Measurements from ENCODE around the gene CES2. TPM values are rescaled to one million over a fixed set of nuclear protein-coding genes. Genes with fewer than 3 reads are reported as not detected.
A peak's percentile ranks its signal among the peaks of the same experiment; 100 is the strongest.

The CES2 gene
- total RNA-seq, 1 donor from 2014 or later = 78.2 TPM

- no peaks in the 10 kb centered on the region for H3K27me3 ChIP-seq (ENCODE audit: control insufficient read depth, insufficient read depth, low read length)
- H3K4me3 ChIP-seq (ENCODE audit: low read depth, low read length) = no peak overlapping the region
- H3K36me3 ChIP-seq (ENCODE audit: control insufficient read depth, insufficient read depth, low read length) = peaks cover 3% of the 10 kb centered on the region
- no peak for TF ChIP-seq CTCF (IDR thresholded peaks at IDR 0.05; ENCODE audit: insufficient read depth, low read length, severe bottlenecking)
- no peak for FAIRE-seq
- peak; percentile 76 for DNase-seq (ENCODE audit: low read depth)
These were observed 7.2 kb upstream of the CES2 start for GRCh38 chr16:66927918-66928649.

GRCh38 chr16:66928702-66929388, 6.5 kb upstream of the CES2 start:
- no peak for FAIRE-seq
- Histone ChIP-seq H3K4me3 (ENCODE audit: low read depth, low read length) (no peak overlapping the region), H3K36me3 (ENCODE audit: control insufficient read depth, insufficient read depth, low read length) (peaks cover 3% of the 10 kb centered on the region), H3K27me3 (ENCODE audit: control insufficient read depth, insufficient read depth, low read length) (no peaks in the 10 kb centered on the region)
- no peak for DNase-seq (ENCODE audit: low read depth)
- peak; percentile 52 for TF ChIP-seq CTCF (IDR thresholded peaks at IDR 0.05; ENCODE audit: insufficient read depth, low read length, severe bottlenecking)

- Histone ChIP-seq H3K27me3 (ENCODE audit: control insufficient read depth, insufficient read depth, low read length) (no peaks in the 10 kb centered on the region), H3K4me3 (ENCODE audit: low read depth, low read length) (no peak overlapping the region), H3K36me3 (ENCODE audit: control insufficient read depth, insufficient read depth, low read length) (peaks cover 3% of the 10 kb centered on the region)
- peak; percentile 85 for DNase-seq (ENCODE audit: low read depth)
- TF ChIP-seq CTCF (IDR thresholded peaks at IDR 0.05; ENCODE audit: insufficient read depth, low read length, severe bottlenecking) = no peak
- no peak for FAIRE-seq
These were observed 5.1 kb upstream of the CES2 start for GRCh38 chr16:66930189-66930588.

GRCh38 chr16:66931665-66932064, 3.7 kb upstream of the CES2 start:
- H3K36me3 ChIP-seq (ENCODE audit: control insufficient read depth, insufficient read depth, low read length) = peaks cover 3% of the 10 kb centered on the region
- DNase-seq (ENCODE audit: low read depth) = no peak
- no peak for TF ChIP-seq CTCF (IDR thresholded peaks at IDR 0.05; ENCODE audit: insufficient read depth, low read length, severe bottlenecking)
- no peaks in the 10 kb centered on the region for H3K27me3 ChIP-seq (ENCODE audit: control insufficient read depth, insufficient read depth, low read length)
- no peak overlapping the region for H3K4me3 ChIP-seq (ENCODE audit: low read depth, low read length)
- FAIRE-seq = no peak

GRCh38 chr16:66932076-66932475, 3.2 kb upstream of the CES2 start:
- FAIRE-seq (no peak), DNase-seq (ENCODE audit: low read depth) (no peak)
- H3K27me3 ChIP-seq (ENCODE audit: control insufficient read depth, insufficient read depth, low read length) = no peaks in the 10 kb centered on the region
- TF ChIP-seq CTCF (IDR thresholded peaks at IDR 0.05; ENCODE audit: insufficient read depth, low read length, severe bottlenecking) = no peak
- H3K36me3 ChIP-seq (ENCODE audit: control insufficient read depth, insufficient read depth, low read length) = peaks cover 3% of the 10 kb centered on the region
- no peak overlapping the region for H3K4me3 ChIP-seq (ENCODE audit: low read depth, low read length)

All from bronchial epithelial cell (primary cell).